ENCODE results near the gene SMG6.

- TF ChIP-seq CTCF (IDR thresholded peaks at IDR 0.05; ENCODE audit: low read depth, low read length) (no peak), POLR2A (IDR thresholded peaks at IDR 0.05; ENCODE audit: extremely low read depth, insufficient read length) (no peak), MYC (IDR thresholded peaks at IDR 0.05; ENCODE audit: low read depth, low read length) (no peak)
Measured at GRCh38 chr17:2028737-2029136, 274.8 kb downstream of the SMG6 start.
